OCI-LY1 (cell line): ENCODE measurements around the gene ZNF653.

ENCODE experiments used
- CTCF ChIP-seq: fragments of 200-600 bp; sonication (generic), shearing (Covaris generic); IDR thresholded peaks from 2 replicates; pipeline ENCODE4 v1.5.1; 2017; ENCODE audit warnings: mild to moderate bottlenecking, antibody characterized with exemption, low read length, moderate library complexity, mixed read lengths
- EZH2 ChIP-seq: fragments of 200-600 bp; sonication (generic), shearing (Covaris generic); IDR thresholded peaks from 2 replicates; pipeline ENCODE4 v1.8.0; 2017; ENCODE audit warnings: borderline replicate concordance, mixed run types, mild to moderate bottlenecking, antibody characterized with exemption, low read length, moderate library complexity, mixed read lengths

GRCh38 chr19:11479090-11479897 lies 26.3 kb downstream of the ZNF653 start:
- TF ChIP-seq CTCF (no peak), EZH2 (no peak)
